HEK293 (cell line): ENCODE results near the gene SIX3.

Experiments used
- ZFHX2 ChIP-seq: fragments of 450-650 bp; formaldehyde crosslinking; conservative IDR thresholded peaks from 2 replicates; pipeline ENCODE4 v1.5.1; 2016; ENCODE audit warnings: missing biosample characterization, missing genetic modification characterization
- ZNF121 ChIP-seq: fragments of 450-650 bp; formaldehyde crosslinking; IDR thresholded peaks from 2 replicates; pipeline ENCODE4 v1.5.1; 2016; ENCODE audit warnings: missing biosample characterization, missing genetic modification characterization
- ZNF423 ChIP-seq: fragments of 450-650 bp; formaldehyde crosslinking; IDR thresholded peaks from 2 replicates; pipeline ENCODE4 v1.5.1; 2016; ENCODE audit warnings: missing biosample characterization, missing genetic modification characterization
- TF ChIP-seq, protein P1 (sequence below): fragments of 450-650 bp; IDR thresholded peaks from 2 replicates; pipeline ENCODE4 v1.5.1; 2018; ENCODE audit warnings: missing biosample characterization, missing genetic modification characterization
- TF ChIP-seq, protein P2 (sequence below): fragments of 450-650 bp; formaldehyde crosslinking; IDR thresholded peaks from 2 replicates; pipeline ENCODE4 v1.5.1; 2016; ENCODE audit warnings: missing biosample characterization, missing genetic modification characterization

- no peak for TF ChIP-seq ZNF121 (tag by site-specific recombination)
- TF ChIP-seq ZFHX2 (tag by site-specific recombination), result no peak
- TF ChIP-seq, protein P1, sequence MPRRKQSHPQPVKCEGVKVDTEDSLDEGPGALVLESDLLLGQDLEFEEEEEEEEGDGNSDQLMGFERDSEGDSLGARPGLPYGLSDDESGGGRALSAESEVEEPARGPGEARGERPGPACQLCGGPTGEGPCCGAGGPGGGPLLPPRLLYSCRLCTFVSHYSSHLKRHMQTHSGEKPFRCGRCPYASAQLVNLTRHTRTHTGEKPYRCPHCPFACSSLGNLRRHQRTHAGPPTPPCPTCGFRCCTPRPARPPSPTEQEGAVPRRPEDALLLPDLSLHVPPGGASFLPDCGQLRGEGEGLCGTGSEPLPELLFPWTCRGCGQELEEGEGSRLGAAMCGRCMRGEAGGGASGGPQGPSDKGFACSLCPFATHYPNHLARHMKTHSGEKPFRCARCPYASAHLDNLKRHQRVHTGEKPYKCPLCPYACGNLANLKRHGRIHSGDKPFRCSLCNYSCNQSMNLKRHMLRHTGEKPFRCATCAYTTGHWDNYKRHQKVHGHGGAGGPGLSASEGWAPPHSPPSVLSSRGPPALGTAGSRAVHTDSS, result no peak
- TF ChIP-seq, protein P2, sequence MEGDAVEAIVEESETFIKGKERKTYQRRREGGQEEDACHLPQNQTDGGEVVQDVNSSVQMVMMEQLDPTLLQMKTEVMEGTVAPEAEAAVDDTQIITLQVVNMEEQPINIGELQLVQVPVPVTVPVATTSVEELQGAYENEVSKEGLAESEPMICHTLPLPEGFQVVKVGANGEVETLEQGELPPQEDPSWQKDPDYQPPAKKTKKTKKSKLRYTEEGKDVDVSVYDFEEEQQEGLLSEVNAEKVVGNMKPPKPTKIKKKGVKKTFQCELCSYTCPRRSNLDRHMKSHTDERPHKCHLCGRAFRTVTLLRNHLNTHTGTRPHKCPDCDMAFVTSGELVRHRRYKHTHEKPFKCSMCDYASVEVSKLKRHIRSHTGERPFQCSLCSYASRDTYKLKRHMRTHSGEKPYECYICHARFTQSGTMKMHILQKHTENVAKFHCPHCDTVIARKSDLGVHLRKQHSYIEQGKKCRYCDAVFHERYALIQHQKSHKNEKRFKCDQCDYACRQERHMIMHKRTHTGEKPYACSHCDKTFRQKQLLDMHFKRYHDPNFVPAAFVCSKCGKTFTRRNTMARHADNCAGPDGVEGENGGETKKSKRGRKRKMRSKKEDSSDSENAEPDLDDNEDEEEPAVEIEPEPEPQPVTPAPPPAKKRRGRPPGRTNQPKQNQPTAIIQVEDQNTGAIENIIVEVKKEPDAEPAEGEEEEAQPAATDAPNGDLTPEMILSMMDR (tag by site-specific recombination), result no peak
- TF ChIP-seq ZNF423 (tag by site-specific recombination), result no peak
These were observed 3.6 kb downstream of the SIX3 start for GRCh38 chr2:44944952-44945612.
